GM18870 (cell line): ENCODE results near the gene IRX6.

Source experiments
- ATAC-seq: cut with Tn5 transposase; IDR thresholded peaks from one replicate; pipeline ENCODE4 v1.9.1; 2021; ENCODE audit warnings: moderate library complexity; ENCODE audit not compliant: unreplicated experiment

The IRX6 gene

DNA sequence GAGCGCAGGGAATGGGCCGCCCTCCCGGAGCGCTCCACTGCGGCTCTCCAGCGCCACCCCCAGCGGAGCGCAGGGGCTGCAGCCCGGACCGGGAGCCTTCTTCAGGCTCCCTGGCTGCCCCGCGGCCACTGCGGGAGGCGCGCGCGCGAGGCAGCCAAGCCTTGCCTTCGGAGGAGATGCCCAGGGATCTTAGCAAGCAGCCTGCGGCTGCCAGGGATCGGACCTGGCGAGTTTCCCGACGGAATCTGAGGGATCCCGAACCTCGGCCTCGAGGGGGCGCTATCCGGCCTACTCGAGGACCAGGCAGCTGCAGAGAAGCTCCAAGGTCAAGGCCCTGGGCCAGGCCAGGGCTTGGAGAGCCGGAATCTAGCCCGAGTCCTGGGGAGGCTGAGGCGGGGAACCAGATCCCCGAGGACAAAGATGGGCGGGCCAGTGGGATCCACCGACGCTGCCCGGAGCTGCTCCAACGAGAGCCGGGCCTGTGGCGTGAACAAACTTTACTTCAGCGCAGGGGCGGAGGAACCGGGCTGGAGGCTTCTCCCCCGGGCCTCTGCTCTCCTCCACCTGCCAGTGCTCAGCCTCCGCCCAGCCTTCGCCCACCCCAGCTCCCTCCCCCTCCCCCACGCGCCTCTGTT is at the start of gene IRX6:
Gene IRX6 (plus strand): TSS at position 567 of the 635 bp plus-strand sequence. CDS start 889 bp downstream, outside the sequence.
- ATAC-seq, result no peak

DNA sequence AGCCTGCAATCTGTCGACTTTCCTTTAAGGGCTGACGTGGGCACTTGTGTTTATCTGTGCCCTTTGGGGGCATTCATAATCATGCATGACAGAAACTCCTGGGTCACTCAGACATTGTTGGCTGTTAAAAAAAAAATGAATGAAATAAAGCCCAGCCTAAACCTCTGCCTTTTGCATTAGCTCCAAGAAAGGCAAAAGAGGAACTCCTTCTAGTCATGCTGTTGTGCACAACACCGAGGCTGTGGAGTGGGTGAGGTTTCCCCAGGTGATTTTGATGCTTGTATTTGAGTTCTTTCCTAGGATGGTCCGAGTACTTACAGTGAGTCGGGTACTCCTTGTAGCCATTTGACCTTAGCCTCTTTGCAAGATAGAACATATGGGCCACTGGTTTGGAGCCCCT is 49.6 kb upstream of the IRX6 start:
- ATAC-seq, result no peak

DNA sequence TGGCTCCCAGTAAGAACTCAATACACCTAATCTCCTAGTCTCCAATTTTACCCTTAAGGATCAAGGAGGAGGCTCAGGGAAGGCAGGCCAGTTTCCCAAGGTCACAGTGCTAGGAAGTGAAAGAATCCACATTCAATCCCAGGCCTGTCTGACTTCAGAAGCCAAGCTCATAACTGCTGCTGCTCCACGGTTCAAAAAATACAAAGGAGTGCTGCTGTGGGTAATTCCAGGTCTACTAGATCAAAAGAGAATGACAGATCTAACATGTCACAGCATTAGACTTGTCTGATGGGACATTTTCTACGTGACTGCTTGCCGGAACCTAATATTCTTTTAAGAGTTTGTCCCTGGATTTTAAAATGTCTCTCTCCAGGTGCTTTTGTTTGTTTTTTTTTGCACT is 48.8 kb upstream of the IRX6 start:
- no peak for ATAC-seq

GRCh38 chr16:55275869-55276268 is 48.1 kb upstream of the IRX6 start:
- no peak for ATAC-seq

GRCh38 chr16:55277536-55277935 is 46.5 kb upstream of the IRX6 start:
- ATAC-seq, result no peak

DNA sequence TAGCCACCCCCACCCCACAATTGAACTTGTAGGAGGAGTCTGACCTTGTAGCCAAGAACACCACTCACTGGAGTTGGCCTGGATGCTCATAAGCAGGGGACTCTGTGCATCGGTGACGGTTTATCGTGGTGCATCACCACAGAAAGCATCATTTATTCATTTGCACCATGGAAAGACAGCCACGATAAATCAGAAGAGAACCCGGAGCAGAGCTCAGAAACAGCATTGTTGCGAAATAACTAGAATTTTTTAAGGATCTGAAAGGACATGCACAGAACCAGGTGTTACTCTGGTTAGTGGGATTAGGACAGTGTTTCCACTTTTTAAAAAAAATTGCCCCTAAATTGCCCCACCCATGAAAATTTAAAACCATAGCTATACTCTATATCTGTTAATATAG is 44.4 kb upstream of the IRX6 start:
- no peak for ATAC-seq

DNA sequence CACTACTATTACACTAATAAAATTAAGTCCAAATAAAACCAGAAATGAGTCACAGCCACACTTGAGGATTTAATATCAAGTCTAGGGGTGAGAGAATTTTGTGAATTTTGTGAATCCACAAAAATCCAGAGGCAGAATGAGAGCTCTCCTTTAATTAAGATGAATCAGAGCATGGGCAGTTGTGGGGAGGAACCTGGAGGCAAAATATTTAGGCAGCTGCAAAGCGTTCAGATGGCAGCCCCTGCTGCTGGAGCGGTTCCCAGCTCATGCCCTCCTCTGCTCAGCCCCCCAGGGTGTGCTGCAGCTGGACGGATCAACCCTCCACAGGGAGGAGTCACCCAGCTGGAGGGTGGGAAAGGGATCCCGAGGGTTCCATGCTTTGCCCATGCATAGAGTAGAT is 43.4 kb upstream of the IRX6 start:
- no peak for ATAC-seq

- ATAC-seq, result no peak
Measured at GRCh38 chr16:55282441-55282840, 41.6 kb upstream of the IRX6 start.

GRCh38 chr16:55283812-55284717 is 39.9 kb upstream of the IRX6 start:
- no peak for ATAC-seq

DNA sequence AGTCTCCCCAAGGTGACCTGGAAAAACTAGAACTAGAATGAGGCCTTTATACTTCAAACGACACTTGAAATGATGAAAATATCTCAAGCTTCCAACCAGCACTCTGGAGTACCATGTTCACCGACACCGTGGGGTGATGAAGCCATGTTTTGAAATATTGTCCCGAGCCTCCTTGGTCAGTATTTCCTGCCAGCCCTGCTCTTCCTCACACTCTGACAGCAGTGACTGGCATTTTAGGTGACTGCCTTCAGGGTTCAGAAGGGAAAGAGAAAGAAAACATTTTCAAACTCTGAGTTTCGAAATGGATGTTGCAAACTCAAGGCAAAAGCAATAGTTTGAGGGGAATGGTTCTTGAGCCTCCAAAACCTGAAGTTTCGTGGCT is 39.3 kb upstream of the IRX6 start:
- no peak for ATAC-seq

DNA sequence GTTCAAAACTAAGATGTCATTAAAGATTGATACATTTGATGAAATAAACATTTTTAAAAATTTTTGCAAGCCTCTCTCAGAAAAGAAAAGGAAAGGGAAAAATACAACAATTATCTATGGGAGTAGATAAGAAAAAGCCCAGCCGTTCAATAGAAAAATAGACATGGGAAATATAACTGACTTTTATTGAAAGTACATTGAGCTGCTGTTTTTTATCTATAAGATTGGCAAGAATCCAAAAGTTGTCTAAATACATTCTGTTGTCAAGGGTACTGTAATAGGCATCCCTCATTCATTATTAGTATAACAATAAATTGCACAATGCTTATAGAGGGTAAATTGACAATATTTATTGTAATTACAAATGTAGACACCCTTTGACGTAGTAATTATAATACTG is 38.4 kb upstream of the IRX6 start:
- ATAC-seq, result no peak

DNA sequence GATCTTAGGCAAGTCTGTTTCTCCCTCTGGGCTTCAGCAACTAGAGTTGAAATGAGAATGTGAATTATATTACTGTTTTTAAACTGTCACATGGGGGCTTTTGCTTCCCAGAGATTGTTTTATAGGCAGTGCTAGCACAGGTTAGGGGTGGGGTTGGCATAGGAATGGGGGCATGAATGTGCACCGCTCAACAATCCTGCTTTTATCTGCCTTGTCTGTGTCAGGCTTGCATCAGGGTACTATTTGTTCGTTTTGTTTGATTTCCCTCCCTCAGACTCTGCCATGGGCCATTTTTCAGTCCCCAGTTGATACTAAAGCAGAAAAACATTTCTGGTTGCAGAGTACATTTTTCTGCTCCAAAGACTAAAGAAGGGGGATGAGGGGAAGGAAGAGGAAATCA is 34.6 kb upstream of the IRX6 start:
- no peak for ATAC-seq

DNA sequence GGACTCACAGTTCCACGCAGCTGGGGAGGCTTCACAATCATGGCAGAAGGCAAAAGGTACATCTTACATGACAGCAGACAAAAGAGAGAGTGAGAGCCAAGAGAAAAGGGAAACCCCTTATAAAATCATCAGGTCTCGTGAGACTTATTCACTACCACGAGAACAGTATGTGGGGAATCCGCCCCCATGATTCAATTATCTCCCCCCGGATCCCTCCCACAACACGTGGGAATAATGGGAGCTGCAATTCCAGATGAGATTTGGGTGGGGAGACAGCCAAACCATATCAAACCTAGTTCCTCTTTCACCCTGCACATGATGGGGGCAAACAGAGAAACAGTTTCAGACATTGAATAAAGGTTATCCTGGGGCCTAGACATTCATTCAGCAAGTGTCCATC is 32.2 kb upstream of the IRX6 start:
- no peak for ATAC-seq

DNA sequence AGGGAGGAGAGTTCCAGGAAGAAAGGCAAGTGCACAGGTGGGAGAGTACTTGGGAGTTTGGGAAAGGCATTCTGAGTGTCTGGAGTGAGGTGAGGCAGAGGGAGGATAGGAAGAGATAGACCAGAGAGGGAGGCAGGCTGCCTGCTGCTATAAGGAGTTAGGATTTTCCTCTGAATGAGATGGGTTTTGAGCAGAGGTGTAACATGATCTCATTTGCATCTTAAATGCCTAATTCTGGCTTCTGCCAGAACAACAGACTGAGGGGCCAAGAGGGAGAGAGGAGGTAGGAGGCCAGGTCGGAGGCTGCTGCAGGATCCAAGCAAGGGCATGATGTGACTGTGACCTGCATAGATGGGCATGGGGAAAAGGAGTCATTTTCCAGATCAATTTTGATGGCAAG is 31.5 kb upstream of the IRX6 start:
- no peak for ATAC-seq

DNA sequence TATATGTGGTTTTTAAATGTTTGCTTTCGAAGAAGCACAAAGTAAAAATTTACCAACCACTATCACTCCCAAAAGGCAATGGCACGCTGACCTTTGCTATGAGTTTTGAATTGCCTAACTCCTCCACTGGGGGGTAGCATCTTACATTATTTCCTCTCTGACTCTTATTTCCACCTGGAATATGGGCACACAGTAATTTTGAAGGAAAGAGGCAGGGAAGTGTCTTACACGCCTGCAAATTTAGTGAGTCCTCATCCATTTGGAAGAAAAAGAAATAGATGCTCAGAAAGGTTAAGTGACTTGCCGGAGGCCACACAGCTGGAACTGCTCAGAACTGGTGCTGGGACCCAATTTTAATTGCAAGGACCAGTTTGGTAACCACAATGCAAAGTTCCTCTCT is 29.9 kb upstream of the IRX6 start:
- no peak for ATAC-seq

DNA sequence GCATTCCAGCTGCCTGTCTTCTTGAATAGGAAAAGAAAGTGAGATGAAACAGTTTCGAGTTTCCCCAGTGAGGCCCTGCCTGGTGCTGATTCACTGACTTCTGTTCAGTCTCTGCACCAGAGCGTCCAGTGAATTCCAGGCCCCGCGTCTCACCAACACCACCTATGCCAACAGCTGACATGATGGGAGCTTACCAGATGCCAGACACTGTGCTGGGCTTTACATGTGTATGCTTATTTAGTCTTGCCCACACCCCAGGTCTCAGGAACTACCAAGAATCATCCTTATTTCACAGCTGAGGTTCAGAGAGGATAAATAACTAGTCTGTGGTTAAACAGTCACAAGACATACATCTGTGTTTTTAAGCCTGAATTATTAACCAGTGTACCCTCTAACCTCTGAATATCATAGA is 29.1 kb upstream of the IRX6 start:
- no peak for ATAC-seq

DNA sequence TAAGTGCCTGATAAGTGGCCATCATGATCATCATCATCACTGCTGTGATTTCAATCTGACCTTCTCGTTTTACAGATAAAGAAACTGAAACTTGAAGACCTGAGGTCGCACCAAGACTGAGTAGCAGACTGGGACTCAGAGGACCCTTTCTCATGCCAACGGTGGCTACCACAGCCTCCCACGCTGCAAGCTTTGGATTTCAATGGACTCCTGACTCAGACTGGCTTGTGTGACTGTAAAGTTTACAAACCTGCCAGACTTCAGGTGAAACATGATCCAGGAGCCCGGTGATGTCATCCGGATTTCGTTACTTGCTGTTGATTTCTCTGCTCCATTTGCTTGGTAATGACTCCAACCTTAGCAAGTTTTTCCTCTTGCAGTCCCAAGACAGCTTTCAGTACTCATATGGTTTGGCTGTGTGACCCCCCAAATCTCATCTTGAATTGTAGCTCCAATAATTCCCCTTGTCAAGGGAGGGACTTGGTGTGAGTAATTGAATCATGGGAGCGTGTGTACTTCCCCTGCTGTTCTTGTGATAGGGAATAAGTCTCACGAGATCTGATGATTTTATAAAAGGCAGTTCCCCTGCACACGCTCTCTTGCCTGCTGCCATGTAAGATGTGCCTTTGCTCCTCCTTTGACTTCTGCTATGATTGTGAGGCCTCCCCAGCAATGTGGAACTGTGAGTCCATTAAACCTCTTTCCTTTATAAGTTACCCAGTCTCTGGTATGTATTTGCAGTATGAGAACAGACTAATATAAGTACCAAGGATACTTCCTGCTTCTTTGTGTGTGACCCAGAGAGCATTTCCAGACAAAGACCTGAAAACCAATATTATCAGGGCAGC is 26.7 kb upstream of the IRX6 start:
- ATAC-seq, result no peak

- no peak for ATAC-seq
Measured at GRCh38 chr16:55297910-55298479, 26.0 kb upstream of the IRX6 start.

- no peak for ATAC-seq
Measured at GRCh38 chr16:55301385-55302008, 22.5 kb upstream of the IRX6 start.

DNA sequence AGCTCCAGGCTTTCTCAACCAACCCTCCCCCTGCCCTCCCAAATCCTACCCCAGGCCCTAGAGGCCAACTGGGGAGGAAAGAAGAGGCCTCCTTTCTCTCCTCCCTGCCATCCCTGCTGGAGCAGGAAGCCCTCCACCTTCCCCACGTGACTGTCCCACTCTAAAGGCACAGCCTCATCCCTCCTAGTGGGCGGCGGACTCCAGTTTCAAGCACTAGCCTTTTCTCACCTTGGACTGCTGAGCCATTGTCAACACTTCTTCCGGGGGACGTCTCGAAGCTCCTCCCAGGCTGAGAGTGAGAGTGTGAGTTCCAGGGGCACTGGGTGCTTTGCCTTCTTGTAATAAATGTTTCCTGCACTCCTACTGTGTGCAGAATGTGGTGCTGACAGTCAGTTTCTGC is 21.4 kb upstream of the IRX6 start:
- ATAC-seq, result no peak

- no peak for ATAC-seq
Measured at GRCh38 chr16:55308973-55309372, 15.0 kb upstream of the IRX6 start.
